ENCODE measurements around the gene ETV2. TPM values are rescaled to one million over a fixed set of nuclear protein-coding genes. Genes with fewer than 3 reads are reported as not detected.
"Not testable (repeated sequence)": the region's sequence is repeated elsewhere in the genome, so short reads cannot be mapped to it uniquely, and the experiment has no call there.

The ETV2 gene
- total RNA-seq, result 0.68 TPM
- long read RNA-seq, result 0 reads

GRCh38 chr19:35641515-35642151 is at the start of gene ETV2:
Gene ETV2 (plus strand): TSS chr19:35641745. CDS start chr19:35642461, 716 bp downstream.
- ATAC-seq, result no peak
- intact Hi-C loops (cut with DNase I), result no loop called here
- peak; percentile 68 for DNase-seq (ENCODE audit: missing footprints)

- intact Hi-C loops (cut with DNase I), result loop anchor here (5.0 kb wide), 1 partner anchor 240 kb away; no protein-coding TSS in a partner anchor
- ATAC-seq (no peak), DNase-seq (ENCODE audit: missing footprints) (no peak)
Observed at GRCh38 chr19:35592226-35592625, 49.3 kb upstream of the ETV2 start.

- intact Hi-C loops (cut with DNase I); ATAC-seq; DNase-seq (ENCODE audit: missing footprints): not testable (repeated sequence)
Observed at GRCh38 chr19:35595026-35595425, 46.5 kb upstream of the ETV2 start.

- intact Hi-C loops (cut with DNase I), result no loop called here
- ATAC-seq, result no peak
- DNase-seq (ENCODE audit: missing footprints), result no peak
Observed at GRCh38 chr19:35595928-35596327, 45.6 kb upstream of the ETV2 start.

GRCh38 chr19:35596366-35596999 is 45.1 kb upstream of the ETV2 start:
- intact Hi-C loops (cut with DNase I), result no loop called here
- no peak for DNase-seq (ENCODE audit: missing footprints)
- ATAC-seq, result no peak

- intact Hi-C loops (cut with DNase I), result no loop called here
- DNase-seq (ENCODE audit: missing footprints) (no peak), ATAC-seq (no peak)
Observed at GRCh38 chr19:35601971-35602370, 39.6 kb upstream of the ETV2 start.

GRCh38 chr19:35604436-35604835 is 37.1 kb upstream of the ETV2 start:
- DNase-seq (ENCODE audit: missing footprints); intact Hi-C loops (cut with DNase I); ATAC-seq: not testable (repeated sequence)

GRCh38 chr19:35607170-35607569 is 34.4 kb upstream of the ETV2 start:
- intact Hi-C loops (cut with DNase I); ATAC-seq; DNase-seq (ENCODE audit: missing footprints): not testable (repeated sequence)

- no peak for ATAC-seq
- peak; percentile 5 for DNase-seq (ENCODE audit: missing footprints)
- intact Hi-C loops (cut with DNase I), result no loop called here
Observed at GRCh38 chr19:35607661-35608060, 33.9 kb upstream of the ETV2 start.

GRCh38 chr19:35608251-35608650 is 33.3 kb upstream of the ETV2 start:
- ATAC-seq (no peak), DNase-seq (ENCODE audit: missing footprints) (no peak)
- intact Hi-C loops (cut with DNase I), result no loop called here

- intact Hi-C loops (cut with DNase I), result no loop called here
- ATAC-seq (no peak), DNase-seq (ENCODE audit: missing footprints) (peak; percentile 51)
Observed at GRCh38 chr19:35609851-35610353, 31.6 kb upstream of the ETV2 start.

- intact Hi-C loops (cut with DNase I), result no loop called here
- DNase-seq (ENCODE audit: missing footprints), result no peak
- no peak for ATAC-seq
Observed at GRCh38 chr19:35612224-35612558, 29.4 kb upstream of the ETV2 start.

- intact Hi-C loops (cut with DNase I), result no loop called here
- DNase-seq (ENCODE audit: missing footprints) (peak; percentile 98), ATAC-seq (peak; percentile 97)
Observed at GRCh38 chr19:35612559-35613321, 28.8 kb upstream of the ETV2 start, which contains the start of gene HAUS5. Gene HAUS5 (plus strand): TSS chr19:35612735. CDS start chr19:35612795, 60 bp downstream.

GRCh38 chr19:35613574-35613973 is 28.0 kb upstream of the ETV2 start:
- no peak for ATAC-seq
- intact Hi-C loops (cut with DNase I), result no loop called here

GRCh38 chr19:35615036-35615435 is 26.5 kb upstream of the ETV2 start:
- intact Hi-C loops (cut with DNase I), result no loop called here
- no peak for ATAC-seq
- DNase-seq (ENCODE audit: missing footprints), result peak; percentile 68

More at GRCh38 chr19:35613574-35613973, 28.0 kb upstream of the ETV2 start:
- DNase-seq (ENCODE audit: missing footprints), result peak; percentile 40

- DNase-seq (ENCODE audit: missing footprints), result no peak
- intact Hi-C loops (cut with DNase I), result no loop called here
- no peak for ATAC-seq
Observed at GRCh38 chr19:35618857-35619256, 22.7 kb upstream of the ETV2 start.

GRCh38 chr19:35619290-35619923 is 22.1 kb upstream of the ETV2 start:
- intact Hi-C loops (cut with DNase I), result no loop called here

GRCh38 chr19:35620001-35620400 is 21.5 kb upstream of the ETV2 start:
- intact Hi-C loops (cut with DNase I), result no loop called here
- DNase-seq (ENCODE audit: missing footprints) (peak; percentile 37), ATAC-seq (no peak)

More at GRCh38 chr19:35619290-35619923, 22.1 kb upstream of the ETV2 start:
- DNase-seq (ENCODE audit: missing footprints) (peak; percentile 21), ATAC-seq (no peak)

GRCh38 chr19:35621708-35622107 is 19.8 kb upstream of the ETV2 start:
- DNase-seq (ENCODE audit: missing footprints) (peak; percentile 2), ATAC-seq (no peak)
- intact Hi-C loops (cut with DNase I), result no loop called here

Data from Right ventricle myocardium inferior (tissue), 1 donor.